H1 (cell line): ENCODE results near the gene IL1R1. TPM values are rescaled to one million over a fixed set of nuclear protein-coding genes. Genes with fewer than 3 reads are reported as not detected.

Experiments used
- GTF2F1 ChIP-seq: IDR thresholded peaks from 2 replicates; pipeline ENCODE4 v1.6.1; 2012; ENCODE audit warnings: low read depth, low read length, improper control_type of control experiment, borderline replicate concordance
- MAFK ChIP-seq: IDR thresholded peaks from 2 replicates; pipeline ENCODE4 v1.6.1; 2012; ENCODE audit warnings: low read depth, mild to moderate bottlenecking, improper control_type of control experiment, low read length
- TCF12 ChIP-seq: IDR thresholded peaks from 2 replicates; pipeline ENCODE4 v1.6.1; 2011; ENCODE audit warnings: low read depth, mild to moderate bottlenecking, low read length
- polyA plus RNA-seq, 7 experiments: library from polyadenylated mRNA; depleted of rRNA in 3 of 7; stranded (reverse) in 5 of 7; unstranded in 2 of 7; fragments of >200 nt in 5 of 7; fragments of 200-250 nt in 2 of 7; gene quantifications; 1 replicate in 5 of 7; 2 replicates in 1 of 7; 4 replicates in 1 of 7; pipeline versions ENCODE4 v1.2.1 to v1.2.3, GENCODE V29; 2011 to 2013; ENCODE audit warnings: missing spikeins in 2 of 7, mixed read lengths in 2 of 7
- total RNA-seq: library from RNA; stranded (reverse); fragmentation: NEBNext Ultra II Directional; extraction: Animal tissue kit (Norgen Biotek cat#: 25700); gene quantifications from 2 replicates; pipeline ENCODE4 v1.2.1, GENCODE V29; 2021

The IL1R1 gene
- total and polyA plus RNA-seq, 2 of the 8 experiments (the other 6 are each of a cell fraction or from before 2014, with no cell fraction given), result 0.34 to 0.47 TPM

- TF ChIP-seq TCF12, result no peak
- TF ChIP-seq MAFK, result no peak
- TF ChIP-seq GTF2F1, result no peak
- TF ChIP-seq, all 59 proteins: peak for 0
Measured at GRCh38 chr2:102158011-102158755, 15.6 kb downstream of the IL1R1 start (continued).
